ENCODE measurements around the gene BTN3A1.
"Not testable (repeated sequence)": the region's sequence is repeated elsewhere in the genome, so short reads cannot be mapped to it uniquely, and the experiment has no call there.

Gene BTN3A1

DNA sequence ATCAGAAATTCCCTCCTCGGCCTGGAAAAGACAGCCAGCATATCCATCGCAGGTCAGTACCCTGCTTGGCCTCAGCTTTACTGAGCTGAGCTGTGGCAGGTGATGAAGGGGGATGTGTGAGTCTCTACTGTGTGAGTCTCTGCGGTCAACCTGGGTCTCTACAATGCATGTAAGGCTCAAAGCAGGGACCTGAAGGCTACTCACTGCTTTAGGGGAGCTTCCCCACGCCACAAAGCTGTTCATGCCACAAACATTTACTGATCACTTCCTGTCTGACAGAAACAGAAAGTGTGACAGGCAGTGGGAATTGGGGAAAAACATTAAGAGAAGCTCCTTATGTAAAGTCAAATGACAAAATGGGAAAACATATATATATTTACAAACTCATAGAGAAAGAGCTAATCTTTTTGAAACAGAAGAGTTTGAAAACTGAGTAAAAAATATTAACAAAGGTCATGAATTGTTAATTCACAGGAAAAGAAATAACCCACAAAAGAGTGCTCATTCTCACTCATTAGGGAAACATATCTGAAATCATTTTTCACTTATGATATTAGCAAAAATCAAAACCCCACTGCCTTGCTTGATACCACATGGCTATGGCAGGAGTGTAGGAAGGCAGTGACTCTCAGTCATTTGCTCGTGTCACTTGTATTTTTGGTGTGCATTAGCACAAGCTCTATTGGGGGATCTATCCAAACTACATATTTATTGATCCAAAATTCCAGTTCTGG, 44.0 kb downstream of the BTN3A1 start:
- no peak for DNase-seq

DNA sequence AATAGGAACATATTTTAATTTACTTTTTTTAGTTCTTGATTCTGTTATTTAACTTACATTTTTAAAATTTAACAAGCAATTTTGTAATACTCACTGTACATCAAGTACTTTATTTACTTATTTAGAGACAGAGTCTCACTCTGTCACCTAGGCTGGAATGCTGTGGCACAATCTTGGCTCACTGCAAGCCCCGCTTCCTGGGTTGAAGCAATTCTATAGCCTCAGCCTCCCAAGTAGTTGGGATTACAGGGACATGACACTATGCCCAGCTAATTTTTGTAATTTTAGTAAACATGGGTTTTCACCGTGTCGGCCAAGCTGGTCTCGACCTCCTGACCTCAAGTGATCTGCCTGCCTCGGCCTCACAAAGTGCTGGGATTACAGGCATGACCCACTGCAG, 45.2 kb downstream of the BTN3A1 start:
- DNase-seq = no peak

DNA sequence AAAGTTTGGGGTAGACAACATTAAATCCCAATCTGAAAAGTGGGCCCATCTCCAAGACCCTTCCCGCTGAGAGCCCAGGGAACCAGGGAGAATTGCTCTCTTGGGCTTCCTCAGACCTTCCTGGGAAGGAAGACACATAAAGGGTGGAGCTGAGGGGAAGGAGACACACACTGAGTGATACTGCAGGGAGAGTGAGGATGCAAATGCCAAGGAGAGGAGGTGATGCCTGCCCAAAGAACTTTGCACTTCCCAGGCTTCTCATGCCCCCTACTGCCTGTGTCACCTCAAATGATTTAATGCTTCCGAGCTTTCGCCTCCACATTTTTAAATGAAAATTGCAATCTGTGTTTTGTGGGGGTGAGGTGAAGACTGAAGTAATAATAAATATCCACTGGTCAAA, 48.2 kb downstream of the BTN3A1 start:
- DNase-seq = no peak

DNA sequence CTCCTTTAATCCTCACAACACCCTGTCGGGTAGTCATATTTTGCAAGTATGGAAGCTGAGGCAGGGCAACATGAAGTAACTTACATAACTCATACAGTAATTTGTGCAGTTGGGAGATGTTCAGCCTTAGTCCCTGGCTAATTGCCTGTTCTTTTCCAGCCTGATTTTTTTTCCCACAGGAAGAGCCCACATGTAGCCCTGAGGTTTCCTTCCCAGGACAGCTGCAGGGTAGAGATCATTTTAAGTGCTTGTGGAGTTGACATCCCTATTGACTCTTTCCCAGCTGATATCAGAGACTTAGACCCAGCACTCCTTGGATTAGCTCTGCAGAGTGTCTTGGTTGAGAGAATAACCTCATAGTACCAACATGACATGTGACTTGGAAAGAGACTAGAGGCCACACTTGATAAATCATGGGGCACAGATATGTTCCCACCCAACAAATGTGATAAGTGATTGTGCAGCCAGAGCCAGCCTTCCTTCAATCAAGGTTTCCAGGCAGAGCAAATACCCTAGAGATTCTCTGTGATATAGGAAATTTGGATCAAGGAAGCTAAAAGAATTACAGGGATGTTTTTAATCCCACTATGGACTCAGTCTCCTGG, 50.7 kb downstream of the BTN3A1 start:
- no peak for DNase-seq

DNA sequence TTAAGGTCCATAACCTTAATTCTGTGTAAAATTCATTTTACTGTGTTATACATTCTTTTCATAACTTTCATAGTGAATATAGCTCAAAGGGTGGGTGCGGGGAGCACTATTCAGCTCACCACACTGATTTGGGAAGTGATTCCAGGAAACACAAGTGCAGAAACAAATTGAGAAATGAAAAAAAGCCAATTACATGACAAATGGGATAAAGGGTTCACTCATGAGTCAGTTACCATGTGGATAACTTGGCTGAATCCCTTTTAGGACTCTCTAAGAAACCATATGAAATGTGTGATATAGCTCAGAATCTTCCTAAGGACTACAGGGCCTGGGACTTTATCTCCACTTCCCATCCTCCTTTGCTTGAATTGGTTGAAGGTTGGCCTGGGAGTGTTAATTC, 52.6 kb downstream of the BTN3A1 start:
- no peak for DNase-seq

DNA sequence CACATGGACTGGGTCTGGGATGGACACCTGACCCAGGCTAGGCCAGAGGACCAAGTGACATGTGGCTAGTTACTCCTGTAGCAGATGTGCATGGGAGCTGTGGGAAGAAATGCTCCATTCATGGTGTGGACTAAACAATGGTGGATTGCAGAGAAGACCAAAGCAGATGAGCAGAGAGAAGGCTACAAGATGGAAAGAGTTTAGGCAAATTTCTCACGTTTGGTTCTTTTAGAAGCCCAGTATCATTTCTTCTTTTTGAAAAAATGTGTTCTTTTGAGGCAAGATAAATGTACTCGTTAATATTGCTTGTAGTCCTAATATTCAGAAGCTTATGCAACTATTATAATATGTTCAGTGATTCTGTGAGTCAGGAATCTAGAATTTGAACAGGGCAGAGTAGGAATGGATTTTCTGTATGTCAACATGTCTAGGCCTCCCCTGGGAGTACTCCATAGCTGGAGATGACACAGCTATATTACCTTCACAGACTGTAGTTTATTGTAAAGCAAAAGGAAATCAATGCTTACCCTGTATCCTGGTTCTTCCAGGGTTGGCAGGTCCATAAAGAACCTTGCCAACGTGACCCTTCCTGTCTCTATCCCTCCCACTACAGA, 53.4 kb downstream of the BTN3A1 start:
- no peak for DNase-seq

DNA sequence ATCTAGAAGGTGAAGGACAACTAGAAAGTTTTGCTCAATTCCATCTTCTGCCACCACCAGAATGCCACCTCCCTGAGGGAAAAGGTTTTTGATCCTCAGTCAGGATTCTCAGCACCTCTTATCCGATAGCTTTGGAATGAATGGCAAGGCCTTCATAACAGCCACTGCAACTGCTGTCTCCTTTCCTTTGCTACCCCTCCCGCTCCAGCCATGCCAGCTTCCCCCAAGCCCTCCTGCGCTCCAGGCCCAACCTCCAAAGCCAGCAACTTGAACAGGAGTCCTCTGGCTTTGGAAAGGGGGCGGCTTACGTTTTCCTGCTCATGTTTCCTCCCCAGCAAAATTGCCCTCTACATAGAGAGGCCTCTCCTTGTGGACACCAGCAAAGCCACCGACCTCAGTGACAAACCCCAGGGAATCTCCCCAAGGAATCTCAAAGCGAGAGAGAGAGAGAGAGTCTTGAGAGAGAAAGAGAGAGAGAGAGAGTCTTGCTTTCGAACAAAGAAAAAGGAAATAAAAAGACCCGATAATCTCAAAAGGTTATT, 55.3 kb downstream of the BTN3A1 start:
- peak in 1 of 2 experiments; percentile 71 for DNase-seq

DNA sequence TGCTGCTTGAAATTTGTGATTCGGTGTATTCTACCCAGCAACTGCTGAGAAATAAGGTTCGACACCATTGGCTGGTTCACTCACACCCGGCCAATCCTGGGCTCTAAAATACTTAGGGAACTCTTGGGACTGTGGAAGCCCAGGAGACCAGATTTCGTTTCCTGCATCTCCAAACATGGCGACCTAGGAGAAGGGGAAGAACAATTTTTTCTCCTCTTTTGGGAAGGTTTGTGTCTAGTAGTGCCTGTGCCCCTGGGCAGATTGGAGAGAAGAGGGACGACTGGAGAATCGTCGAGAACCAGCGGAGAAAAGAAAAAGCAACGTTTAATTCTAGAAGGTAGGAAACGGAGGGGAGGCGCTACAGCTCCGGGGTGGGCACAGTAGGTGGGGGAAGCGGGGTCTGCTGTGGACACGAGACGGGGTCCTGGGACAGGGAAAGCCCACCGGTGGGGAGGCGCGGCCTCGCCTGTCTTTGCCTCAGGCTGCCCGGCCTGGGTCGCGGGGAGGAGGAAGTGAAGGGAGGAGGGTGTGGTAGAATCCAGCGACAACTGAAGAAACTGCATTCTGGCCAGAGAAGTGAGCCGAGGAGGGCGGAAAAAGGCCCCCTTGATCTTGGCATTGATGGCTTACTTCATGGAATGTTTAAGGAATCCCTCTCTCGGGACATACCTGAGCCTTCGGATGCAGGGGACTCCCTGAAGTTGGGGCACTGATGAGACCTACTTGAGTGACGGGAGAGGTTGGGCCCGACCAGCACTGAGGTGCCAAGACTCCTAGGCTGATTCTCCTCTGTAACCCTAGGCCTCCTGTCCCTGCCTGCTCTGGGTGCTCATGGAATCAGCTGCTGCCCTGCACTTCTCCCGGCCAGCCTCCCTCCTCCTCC, 56.0 kb downstream of the BTN3A1 start, which contains the start of gene BTN2A1:
BTN2A1 (plus strand) TSS at position 150 of the 883 bp plus-strand sequence; CDS start at position 832, 682 bp downstream.
- peak; percentile 88 to 93 for DNase-seq

DNA sequence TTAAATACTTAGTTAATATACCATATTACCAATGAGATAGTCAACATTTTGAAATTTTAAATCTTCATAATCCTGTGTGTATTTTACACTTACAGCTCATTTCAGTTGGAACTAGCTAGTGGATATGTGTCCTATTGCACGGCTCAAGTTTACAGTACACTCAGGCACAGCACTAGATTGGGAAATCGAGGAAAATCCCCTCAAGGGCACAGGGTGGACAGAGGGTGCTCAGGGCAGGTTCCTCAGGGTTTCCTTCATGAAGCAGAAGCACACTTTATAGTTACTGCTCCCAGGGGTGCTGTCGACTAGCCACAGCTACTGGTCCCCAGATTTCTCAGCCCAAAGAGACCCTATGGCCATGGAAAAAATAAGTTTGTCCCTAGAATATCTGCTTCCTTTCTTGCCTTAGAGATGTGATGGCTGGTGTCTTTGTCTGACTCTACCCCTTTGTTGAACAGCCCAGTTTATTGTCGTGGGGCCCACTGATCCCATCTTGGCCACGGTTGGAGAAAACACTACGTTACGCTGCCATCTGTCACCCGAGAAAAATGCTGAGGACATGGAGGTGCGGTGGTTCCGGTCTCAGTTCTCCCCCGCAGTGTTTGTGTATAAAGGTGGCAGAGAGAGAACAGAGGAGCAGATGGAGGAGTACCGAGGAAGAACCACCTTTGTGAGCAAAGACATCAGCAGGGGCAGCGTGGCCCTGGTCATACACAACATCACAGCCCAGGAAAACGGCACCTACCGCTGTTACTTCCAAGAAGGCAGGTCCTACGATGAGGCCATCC, 57.1 kb downstream of the BTN3A1 start:
- peak in 1 of 2 experiments; percentile 5 for DNase-seq

DNA sequence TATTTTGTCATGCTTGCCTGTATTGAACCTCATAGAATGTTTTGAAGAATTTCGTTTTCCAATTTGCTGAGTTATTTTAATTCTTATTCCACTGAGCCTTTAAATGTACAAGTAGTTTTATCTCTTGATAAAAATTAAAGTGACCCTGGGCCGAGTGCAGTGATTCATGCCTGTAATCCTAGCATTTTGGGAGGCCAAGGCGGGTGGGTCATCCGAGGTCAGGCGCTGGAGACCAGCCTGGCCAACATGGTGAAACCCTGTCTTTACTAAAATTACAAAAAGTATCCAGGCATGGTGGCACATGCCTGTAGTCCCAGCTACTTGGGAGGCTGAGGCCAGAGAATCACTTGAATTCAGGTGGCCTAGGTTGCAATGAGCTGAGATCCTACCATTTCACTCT, 59.3 kb downstream of the BTN3A1 start:
- not testable (repeated sequence) for DNase-seq

DNA sequence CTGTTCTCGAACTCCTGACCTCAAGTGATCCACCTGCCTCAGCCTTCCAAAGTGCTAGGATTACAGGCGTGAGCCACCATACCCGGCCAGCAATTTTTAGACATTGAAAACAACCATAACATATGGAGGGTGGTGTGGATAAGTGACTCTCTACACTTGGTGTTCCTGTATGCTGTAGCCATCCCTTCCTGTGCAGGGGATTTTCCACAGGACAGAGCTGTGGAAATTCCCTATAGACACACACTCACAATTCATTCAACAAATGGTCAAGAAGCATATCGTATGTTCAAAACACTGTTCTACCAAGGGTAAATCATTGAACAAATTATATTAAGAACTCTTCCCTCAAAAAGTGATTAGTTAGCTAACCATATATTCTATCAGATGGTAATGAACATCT, 61.9 kb downstream of the BTN3A1 start:
- DNase-seq = no peak

DNA sequence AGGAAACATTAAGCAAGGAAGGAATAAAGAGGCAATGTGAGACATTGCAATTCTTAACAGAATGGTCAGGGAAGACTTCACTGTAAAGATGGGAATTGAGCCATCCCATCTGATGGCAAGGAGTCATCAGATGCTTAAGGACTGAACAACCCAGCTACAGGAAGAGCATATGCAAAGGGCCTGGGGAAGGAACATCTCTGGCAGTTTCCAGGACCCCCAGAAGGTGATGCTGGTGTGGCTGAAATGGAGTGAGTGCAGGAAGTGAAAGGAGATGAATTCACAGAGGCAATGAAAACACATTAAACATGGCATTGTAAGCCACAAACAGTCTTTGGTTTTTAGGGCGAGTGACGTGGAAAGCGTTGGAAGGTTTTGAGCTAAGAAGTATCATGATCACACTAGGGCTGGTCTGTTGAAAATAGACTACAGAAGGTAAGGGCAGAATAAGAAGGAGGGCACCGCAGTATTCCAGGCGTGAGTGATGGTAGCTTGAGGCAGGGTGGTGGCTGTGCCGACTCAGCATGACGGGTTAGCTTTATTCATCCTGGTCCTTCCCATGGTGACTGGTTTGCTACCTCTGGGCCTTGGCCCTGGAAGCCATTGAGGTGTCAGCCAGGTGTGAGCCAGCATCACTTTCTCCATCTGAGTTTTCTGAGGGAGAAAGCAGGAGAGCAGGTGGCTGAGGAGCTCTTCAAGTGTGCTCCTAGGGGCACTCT, 62.5 kb downstream of the BTN3A1 start:
- no peak for DNase-seq
